OCI-LY1 (cell line): ENCODE measurements around the gene A4GNT.

Experiments
- H2AFZ ChIP-seq: fragments of 200-600 bp; sonication (generic), shearing (Covaris generic); 2 replicates; pipeline ENCODE4 v1.6.0; 2014; ENCODE audit warnings: antibody characterized with exemption, mild to moderate bottlenecking, low read length
- H3F3A ChIP-seq: fragments of 200-600 bp; sonication (generic), shearing (Covaris generic); 2 replicates; pipeline ENCODE4 v1.6.0; 2014; ENCODE audit warnings: mild to moderate bottlenecking, antibody characterized with exemption, low read length, moderate library complexity; ENCODE audit not compliant: insufficient read depth
- H3K27ac ChIP-seq: fragments of 200-600 bp; sonication (generic); 2 replicates; pipeline ENCODE4 v1.5.1; 2014; ENCODE audit warnings: low read length, mixed run types, mild to moderate bottlenecking, low read depth; ENCODE audit not compliant: poor library complexity, severe bottlenecking
- H3K27me3 ChIP-seq: fragments of 200-600 bp; sonication (generic); 2 replicates; pipeline ENCODE4 v1.6.0; 2014; ENCODE audit warnings: antibody characterized with exemption, mild to moderate bottlenecking, low read length, moderate library complexity; ENCODE audit not compliant: insufficient read depth
- H3K36me3 ChIP-seq: fragments of 200-600 bp; sonication (generic); 2 replicates; pipeline ENCODE4 v1.6.1; 2014; ENCODE audit warnings: mild to moderate bottlenecking, antibody characterized with exemption, low read length, moderate library complexity, mixed read lengths; ENCODE audit not compliant: insufficient read depth
- H3K4me1 ChIP-seq: fragments of 200-600 bp; sonication (generic); 2 replicates; pipeline ENCODE4 v1.5.1; 2014; ENCODE audit warnings: mild to moderate bottlenecking, low read length, moderate library complexity; ENCODE audit not compliant: insufficient read depth, severe bottlenecking
- H3K4me2 ChIP-seq: fragments of 200-600 bp; sonication (generic), shearing (Covaris generic); 2 replicates; pipeline ENCODE4 v1.6.1; 2014; ENCODE audit warnings: low read length
- H3K4me3 ChIP-seq: fragments of 200-600 bp; sonication (generic); 2 replicates; pipeline ENCODE4 v1.5.1; 2014; ENCODE audit warnings: low read length, low read depth, mild to moderate bottlenecking, mixed read lengths; ENCODE audit not compliant: poor library complexity, severe bottlenecking
- H3K79me2 ChIP-seq: fragments of 200-600 bp; shearing (Covaris generic); 2 replicates; pipeline ENCODE4 v1.6.1; 2016; ENCODE audit warnings: mixed run types, low read length, mixed read lengths; ENCODE audit not compliant: insufficient read depth
- H3K9ac ChIP-seq: fragments of 200-600 bp; sonication (generic), shearing (Covaris generic); 2 replicates; pipeline ENCODE4 v1.6.1; 2014; ENCODE audit warnings: mild to moderate bottlenecking, low read length, mixed read lengths
- H3K9me2 ChIP-seq: fragments of 200-600 bp; sonication (generic), shearing (Covaris generic); 2 replicates; pipeline ENCODE4 v1.6.1; 2014; ENCODE audit warnings: low read depth, mild to moderate bottlenecking, low read length, mixed read lengths
- H3K9me3 ChIP-seq: fragments of 200-600 bp; shearing (Covaris generic); 2 replicates; pipeline ENCODE4 v1.6.1; 2014; ENCODE audit warnings: low read length, mixed read lengths
- H4K20me1 ChIP-seq: fragments of 200-600 bp; sonication (generic), shearing (Covaris generic); 2 replicates; pipeline ENCODE4 v1.6.0; 2016; ENCODE audit warnings: mild to moderate bottlenecking, low read length; ENCODE audit not compliant: insufficient read depth
- EZH2 ChIP-seq: fragments of 200-600 bp; sonication (generic), shearing (Covaris generic); IDR thresholded peaks from 2 replicates; pipeline ENCODE4 v1.8.0; 2017; ENCODE audit warnings: borderline replicate concordance, mixed run types, mild to moderate bottlenecking, antibody characterized with exemption, low read length, moderate library complexity, mixed read lengths
- TF ChIP-seq, protein P1 (sequence below): fragments of 200-600 bp; sonication (generic), shearing (Covaris generic); IDR thresholded peaks from 2 replicates; pipeline ENCODE4 v1.5.1; 2017; ENCODE audit warnings: mild to moderate bottlenecking, antibody characterized with exemption, low read length, moderate library complexity, mixed read lengths

Gene A4GNT

DNA sequence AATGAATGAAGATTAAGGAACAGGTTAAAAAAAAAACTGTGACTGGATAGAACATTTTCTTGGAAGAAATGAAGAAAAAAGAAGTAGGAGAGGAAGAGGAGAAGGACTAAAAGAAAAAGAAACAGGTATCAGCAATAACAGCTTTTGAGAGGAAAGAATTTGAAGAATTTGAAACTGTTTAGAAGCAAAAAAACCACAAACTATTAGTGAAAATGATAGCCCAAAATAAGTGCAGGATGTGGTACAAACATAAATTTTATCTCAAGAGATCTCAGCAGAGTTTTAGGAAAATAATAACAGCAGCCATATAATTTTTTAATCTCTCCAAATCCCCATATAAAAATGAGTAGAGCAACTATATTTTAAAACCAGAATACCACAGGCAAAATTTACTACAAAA lies 8.8 kb upstream of the A4GNT start:
- no peaks in the 10 kb centered on the region for H3K79me2 ChIP-seq
- no peak overlapping the region for H3K4me2 ChIP-seq
- H3K9ac ChIP-seq = no peak overlapping the region
- H3K4me3 ChIP-seq = no peak overlapping the region
- H3K4me1 ChIP-seq = no peaks in the 10 kb centered on the region
- no peaks in the 10 kb centered on the region for H3K27me3 ChIP-seq
- H3F3A ChIP-seq = no peaks in the 10 kb centered on the region
- H2AFZ ChIP-seq = no peak overlapping the region
- H3K9me3 ChIP-seq = no peaks in the 10 kb centered on the region
- no peak for TF ChIP-seq EZH2
- TF ChIP-seq, protein P1, sequence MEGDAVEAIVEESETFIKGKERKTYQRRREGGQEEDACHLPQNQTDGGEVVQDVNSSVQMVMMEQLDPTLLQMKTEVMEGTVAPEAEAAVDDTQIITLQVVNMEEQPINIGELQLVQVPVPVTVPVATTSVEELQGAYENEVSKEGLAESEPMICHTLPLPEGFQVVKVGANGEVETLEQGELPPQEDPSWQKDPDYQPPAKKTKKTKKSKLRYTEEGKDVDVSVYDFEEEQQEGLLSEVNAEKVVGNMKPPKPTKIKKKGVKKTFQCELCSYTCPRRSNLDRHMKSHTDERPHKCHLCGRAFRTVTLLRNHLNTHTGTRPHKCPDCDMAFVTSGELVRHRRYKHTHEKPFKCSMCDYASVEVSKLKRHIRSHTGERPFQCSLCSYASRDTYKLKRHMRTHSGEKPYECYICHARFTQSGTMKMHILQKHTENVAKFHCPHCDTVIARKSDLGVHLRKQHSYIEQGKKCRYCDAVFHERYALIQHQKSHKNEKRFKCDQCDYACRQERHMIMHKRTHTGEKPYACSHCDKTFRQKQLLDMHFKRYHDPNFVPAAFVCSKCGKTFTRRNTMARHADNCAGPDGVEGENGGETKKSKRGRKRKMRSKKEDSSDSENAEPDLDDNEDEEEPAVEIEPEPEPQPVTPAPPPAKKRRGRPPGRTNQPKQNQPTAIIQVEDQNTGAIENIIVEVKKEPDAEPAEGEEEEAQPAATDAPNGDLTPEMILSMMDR = no peak
- H3K27ac ChIP-seq = no peak overlapping the region
- H4K20me1 ChIP-seq = no peaks in the 10 kb centered on the region
- no peaks in the 10 kb centered on the region for H3K36me3 ChIP-seq
- no peaks in the 10 kb centered on the region for H3K9me2 ChIP-seq

DNA sequence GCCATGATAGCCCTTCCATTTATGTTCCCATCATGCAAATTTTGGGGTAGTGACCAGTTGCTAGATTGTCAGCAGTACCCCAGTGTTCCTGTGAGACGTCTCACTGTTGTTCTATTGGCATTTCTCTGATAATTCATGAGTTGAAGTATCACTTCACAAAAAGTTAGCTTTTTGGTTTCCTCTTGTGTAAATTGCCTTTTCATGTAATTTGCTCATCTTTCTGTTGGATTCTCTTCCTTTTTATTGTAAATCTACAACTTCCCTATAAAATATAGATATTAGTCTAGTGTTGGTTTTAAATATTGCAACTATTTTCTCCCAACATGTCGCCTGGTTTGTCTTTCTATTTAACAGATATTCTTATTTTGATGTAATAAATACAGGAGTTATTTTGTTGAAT lies 7.5 kb upstream of the A4GNT start:
- H3K27me3 ChIP-seq = no peaks in the 10 kb centered on the region
- no peaks in the 10 kb centered on the region for H3F3A ChIP-seq
- H4K20me1 ChIP-seq = no peaks in the 10 kb centered on the region
- H3K36me3 ChIP-seq = no peaks in the 10 kb centered on the region
- no peak overlapping the region for H3K4me2 ChIP-seq
- TF ChIP-seq EZH2 = no peak
- TF ChIP-seq, protein P1 = no peak
- no peaks in the 10 kb centered on the region for H3K9me3 ChIP-seq
- no peak overlapping the region for H3K27ac ChIP-seq
- H3K4me1 ChIP-seq = no peaks in the 10 kb centered on the region
- no peak overlapping the region for H2AFZ ChIP-seq
- no peak overlapping the region for H3K9ac ChIP-seq
- H3K79me2 ChIP-seq = no peaks in the 10 kb centered on the region
- H3K4me3 ChIP-seq = no peak overlapping the region
- no peaks in the 10 kb centered on the region for H3K9me2 ChIP-seq

DNA sequence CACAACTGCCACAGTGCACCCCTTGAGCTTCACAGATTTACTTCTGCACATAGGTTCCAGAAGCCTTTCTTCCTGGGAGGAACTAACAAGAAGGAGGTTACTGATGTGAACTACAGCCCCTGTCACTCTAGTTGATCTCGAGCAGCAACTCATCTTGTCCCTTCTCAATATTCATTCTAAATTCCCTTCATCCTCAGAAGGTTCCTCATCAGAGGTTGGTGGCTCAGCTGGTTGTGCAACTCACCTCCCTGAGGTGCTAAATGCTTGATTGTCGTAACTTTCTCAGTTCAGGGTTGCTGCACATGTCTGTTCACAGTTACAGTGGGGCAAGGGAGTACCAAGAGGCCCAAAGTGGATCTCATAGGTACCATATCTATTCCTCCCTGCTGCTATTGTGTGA lies 5.7 kb upstream of the A4GNT start:
- H3K9me3 ChIP-seq = no peaks in the 10 kb centered on the region
- H3K4me3 ChIP-seq = no peak overlapping the region
- H3K79me2 ChIP-seq = no peaks in the 10 kb centered on the region
- H3K27me3 ChIP-seq = no peaks in the 10 kb centered on the region
- H3K9me2 ChIP-seq = no peaks in the 10 kb centered on the region
- TF ChIP-seq EZH2 = no peak
- TF ChIP-seq, protein P1 = no peak
- H3K4me1 ChIP-seq = no peaks in the 10 kb centered on the region
- H3K27ac ChIP-seq = no peak overlapping the region
- no peaks in the 10 kb centered on the region for H3K36me3 ChIP-seq
- H3K4me2 ChIP-seq = no peak overlapping the region
- H4K20me1 ChIP-seq = no peaks in the 10 kb centered on the region
- no peaks in the 10 kb centered on the region for H3F3A ChIP-seq
- no peak overlapping the region for H2AFZ ChIP-seq
- H3K9ac ChIP-seq = no peak overlapping the region
